NCI-H2196 (cell line): ENCODE results near the gene PSMB11.

Source experiments
- DNase-seq: peaks from one replicate; lab custom pipeline; 2025; ENCODE audit not compliant: unreplicated experiment; lab: John Stamatoyannopoulos, UW

PSMB11 gene

GRCh38 chr14:23057757-23058653 lies 16.0 kb downstream of the PSMB11 start:
- no peak for DNase-seq

GRCh38 chr14:23058654-23059504 lies 16.9 kb downstream of the PSMB11 start:
- DNase-seq = no peak

GRCh38 chr14:23060536-23061260 lies 18.7 kb downstream of the PSMB11 start:
- DNase-seq = no peak

- DNase-seq = no peak
Measured at GRCh38 chr14:23062002-23062401, 20.0 kb downstream of the PSMB11 start.

GRCh38 chr14:23063601-23064000 lies 21.6 kb downstream of the PSMB11 start:
- no peak for DNase-seq

GRCh38 chr14:23066368-23066767 lies 24.4 kb downstream of the PSMB11 start:
- no peak for DNase-seq

- DNase-seq = no peak
Measured at GRCh38 chr14:23066855-23067744, 25.1 kb downstream of the PSMB11 start.

- DNase-seq = no peak
Measured at GRCh38 chr14:23067847-23068788, 26.1 kb downstream of the PSMB11 start.

GRCh38 chr14:23068789-23069412 lies 26.9 kb downstream of the PSMB11 start:
- no peak for DNase-seq

GRCh38 chr14:23069413-23069806 lies 27.4 kb downstream of the PSMB11 start:
- no peak for DNase-seq

GRCh38 chr14:23070262-23071129 lies 28.5 kb downstream of the PSMB11 start:
- no peak for DNase-seq

- no peak for DNase-seq
Measured at GRCh38 chr14:23071244-23071920, 29.4 kb downstream of the PSMB11 start.

GRCh38 chr14:23071921-23072539 lies 30.0 kb downstream of the PSMB11 start:
- DNase-seq = no peak

- DNase-seq = no peak
Measured at GRCh38 chr14:23074906-23075305, 32.9 kb downstream of the PSMB11 start.

GRCh38 chr14:23076785-23077408 lies 34.9 kb downstream of the PSMB11 start:
- no peak for DNase-seq

- DNase-seq = no peak
Measured at GRCh38 chr14:23077962-23078361, 36.0 kb downstream of the PSMB11 start.
